Urothelium cell line (cell line): ENCODE measurements around the gene GJB3.
"Not testable (repeated sequence)": the region's sequence is repeated elsewhere in the genome, so short reads cannot be mapped to it uniquely, and the experiment has no call there.

Source experiments
- DNase-seq: peaks from one replicate; pipeline ENCODE4 v3.0.0; 2011; ENCODE audit warnings: low spot score, mixed read lengths
- FAIRE-seq: peaks from 2 replicates; lab custom pipeline; 2011; peaks lifted over from hg19 to GRCh38; lab: Jason Lieb, UNC

The GJB3 gene

GRCh38 chr1:34781071-34781843, at the start of gene GJB3:
TSS of gene GJB3 (plus strand) at chr1:34781214. CDS start at chr1:34784763, 3,549 bp downstream.
- FAIRE-seq (no peak), DNase-seq (peak; percentile 72)

DNA sequence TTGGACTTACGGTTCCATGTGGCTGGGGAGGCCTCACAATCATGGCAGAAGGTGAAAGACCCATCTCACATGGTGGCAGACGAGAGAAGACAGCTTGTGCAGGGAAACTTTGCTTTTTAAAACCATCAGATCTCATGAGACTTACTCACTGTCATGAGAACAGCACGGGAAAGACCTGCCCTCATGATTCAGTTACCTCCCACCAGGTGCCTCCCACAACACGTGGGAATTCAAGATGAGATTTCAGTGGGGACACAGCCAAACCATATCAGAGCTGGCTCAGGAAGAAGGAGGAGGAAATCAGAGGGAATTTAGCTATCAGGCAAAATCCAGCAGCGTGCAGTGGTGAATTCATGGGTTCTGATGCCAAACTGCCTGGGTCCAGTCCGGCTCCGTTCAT, 48.2 kb upstream of the GJB3 start:
- FAIRE-seq, DNase-seq: not testable (repeated sequence)

GRCh38 chr1:34736692-34737091, 44.3 kb upstream of the GJB3 start:
- no peak for FAIRE-seq
- DNase-seq, result no peak

- FAIRE-seq, DNase-seq: not testable (repeated sequence)
Observed at GRCh38 chr1:34737236-34737635, 43.8 kb upstream of the GJB3 start.

DNA sequence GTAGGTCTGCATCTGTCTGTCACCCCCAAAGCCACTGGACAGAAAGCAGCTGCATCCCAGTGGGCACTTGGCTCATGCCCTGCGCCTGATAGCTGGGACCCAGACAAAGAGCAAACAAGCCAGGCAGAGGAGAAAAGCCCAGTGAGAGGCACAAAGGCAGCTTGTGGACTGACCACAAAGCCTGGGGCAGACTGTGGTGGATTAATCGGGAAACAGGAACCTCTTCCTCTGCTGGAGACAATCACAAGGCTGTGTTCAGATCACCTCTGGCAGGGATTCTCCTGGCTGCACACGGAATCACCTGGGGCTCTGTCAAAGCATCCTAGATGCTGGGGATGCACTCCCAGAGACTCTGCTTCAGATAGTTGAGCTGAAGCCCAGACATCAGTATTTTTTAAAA, 41.4 kb upstream of the GJB3 start:
- no peak for FAIRE-seq
- no peak for DNase-seq

- no peak for DNase-seq
- no peak for FAIRE-seq
Observed at GRCh38 chr1:34740161-34740868, 40.7 kb upstream of the GJB3 start.

- FAIRE-seq, result no peak
Observed at GRCh38 chr1:34742667-34743270, 38.2 kb upstream of the GJB3 start.

DNA sequence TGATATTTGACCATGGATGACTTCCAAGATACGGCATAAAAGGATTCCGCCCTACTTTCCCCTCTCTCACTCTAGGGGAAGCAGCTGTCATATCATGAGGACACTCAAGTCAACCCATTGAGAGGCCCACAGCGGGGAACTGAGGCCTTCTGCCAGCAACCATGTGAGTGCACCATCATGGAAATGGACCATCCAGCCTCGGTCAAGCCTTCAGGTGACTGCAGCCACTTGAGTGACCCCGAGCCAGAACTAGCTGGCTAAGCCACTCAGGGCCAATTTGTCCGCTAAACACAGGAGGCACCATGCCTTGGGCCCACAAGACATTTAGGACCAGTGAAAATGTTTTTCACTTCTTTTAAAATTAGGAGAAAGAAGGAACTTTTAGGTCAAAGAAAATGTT, 37.2 kb upstream of the GJB3 start:
- DNase-seq, result no peak
- FAIRE-seq, result no peak

More at GRCh38 chr1:34742667-34743270, 38.2 kb upstream of the GJB3 start:
- DNase-seq, result peak; percentile 91

DNA sequence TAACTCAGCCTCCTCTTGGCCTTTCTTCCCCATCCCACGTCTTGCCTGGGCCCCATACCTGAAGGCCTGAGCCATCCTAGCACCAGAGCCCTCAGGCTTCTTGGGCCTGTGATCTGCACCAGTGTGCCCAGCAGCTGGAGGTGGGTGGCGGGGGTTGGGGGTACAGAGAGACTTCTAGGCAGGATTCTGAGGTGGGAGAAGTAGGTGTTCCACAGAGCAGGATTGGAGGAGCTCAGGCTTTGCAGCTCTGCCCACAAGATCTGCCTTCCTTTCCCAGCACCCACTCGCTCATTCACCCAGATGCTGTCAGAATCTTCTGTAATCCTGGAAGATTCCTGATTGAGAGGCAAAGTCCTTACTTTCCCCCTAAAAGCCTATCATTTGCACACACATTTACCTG, 36.2 kb upstream of the GJB3 start:
- DNase-seq (no peak), FAIRE-seq (no peak)

DNA sequence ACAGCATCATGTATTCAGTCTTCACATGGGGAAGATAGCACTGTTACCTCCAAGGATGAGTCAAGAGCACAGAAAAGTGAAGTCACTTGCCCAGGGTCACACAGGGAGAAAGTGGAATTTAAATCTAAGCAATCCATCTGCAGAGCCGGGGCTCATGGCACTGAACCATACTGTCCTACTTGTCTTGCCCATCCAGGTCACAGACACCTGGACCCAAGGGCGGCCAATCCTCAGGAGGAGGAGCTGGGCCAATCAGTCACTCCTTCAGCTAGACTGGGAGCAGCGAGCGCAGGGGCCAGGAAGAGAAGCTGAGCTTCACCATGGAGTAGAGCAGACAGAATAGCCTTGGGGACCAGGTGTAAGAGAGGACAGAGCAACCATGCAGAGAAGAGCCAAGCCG, 35.3 kb upstream of the GJB3 start:
- FAIRE-seq, result no peak
- DNase-seq, result no peak

GRCh38 chr1:34746101-34746500, 34.9 kb upstream of the GJB3 start:
- DNase-seq (no peak), FAIRE-seq (no peak)

- FAIRE-seq, result no peak
- no peak for DNase-seq
Observed at GRCh38 chr1:34746785-34747637, 34.0 kb upstream of the GJB3 start.

- DNase-seq (no peak), FAIRE-seq (no peak)
Observed at GRCh38 chr1:34747638-34747941, 33.4 kb upstream of the GJB3 start.

GRCh38 chr1:34749992-34750391, 31.0 kb upstream of the GJB3 start:
- DNase-seq (no peak), FAIRE-seq (no peak)

DNA sequence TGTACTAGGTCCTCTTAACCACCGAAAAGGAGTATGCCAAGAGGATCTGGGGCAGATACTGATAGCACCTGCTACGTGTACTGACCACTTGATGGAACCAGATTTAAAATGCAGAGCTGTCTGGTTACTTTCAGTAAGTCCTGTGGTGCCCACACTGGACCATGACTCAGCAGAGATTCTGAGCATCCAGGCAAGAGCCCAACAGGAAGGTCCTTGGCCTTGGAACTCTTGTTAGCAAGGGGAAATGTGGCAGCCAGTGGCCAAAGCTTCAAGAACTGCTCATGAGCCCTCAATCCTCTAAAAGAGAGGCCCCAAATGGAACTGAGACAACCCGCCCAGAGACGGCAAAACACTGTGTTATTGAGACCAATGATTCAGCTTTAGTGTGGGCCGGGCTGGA, 30.4 kb upstream of the GJB3 start:
- FAIRE-seq, result no peak
- no peak for DNase-seq

- FAIRE-seq (no peak), DNase-seq (no peak)
Observed at GRCh38 chr1:34753163-34753562, 27.9 kb upstream of the GJB3 start.

GRCh38 chr1:34754964-34755637, 25.9 kb upstream of the GJB3 start, which contains the start of gene GJB5:
TSS of gene GJB5 (plus strand) at chr1:34755047. CDS start at chr1:34757331, 2,284 bp downstream.
- DNase-seq (no peak), FAIRE-seq (no peak)

GRCh38 chr1:34755961-34756360, 25.1 kb upstream of the GJB3 start:
- FAIRE-seq, result peak; percentile 17
- DNase-seq, result no peak

GRCh38 chr1:34757386-34757785, 23.6 kb upstream of the GJB3 start:
- FAIRE-seq (no peak), DNase-seq (no peak)

DNA sequence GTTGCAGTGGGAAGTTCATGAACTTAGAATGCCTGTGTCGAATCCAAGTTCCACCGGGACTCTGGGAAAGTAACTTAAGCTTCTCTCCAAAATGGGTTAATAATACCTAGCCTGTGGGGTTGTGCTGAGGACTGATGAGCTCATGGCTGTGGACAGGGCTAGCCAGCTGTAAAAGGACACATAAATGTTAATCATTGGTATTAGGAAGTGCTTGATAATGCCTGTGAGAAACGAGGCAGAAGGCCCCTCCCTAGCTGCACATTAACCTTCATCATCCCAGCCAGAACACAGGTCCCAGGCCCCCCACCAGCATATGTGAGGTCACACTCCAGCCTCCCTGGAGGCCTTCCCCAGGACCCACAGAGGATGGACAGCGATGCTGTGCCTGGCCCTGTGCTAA, 22.3 kb upstream of the GJB3 start:
- no peak for FAIRE-seq
- no peak for DNase-seq
